GM23338 (cell line): ENCODE data around the gene KRTAP10-1. TPM values are rescaled to one million over a fixed set of nuclear protein-coding genes. Genes with fewer than 3 reads are reported as not detected.

Source experiments
- EZH2 ChIP-seq: fragments of 200-600 bp; sonication (generic); IDR thresholded peaks from one replicate; pipeline ENCODE4 v1.8.0; 2017; ENCODE audit warnings: antibody characterized with exemption, mild to moderate bottlenecking, low read depth; ENCODE audit not compliant: unreplicated experiment
- STAT1 ChIP-seq: IDR thresholded peaks from one replicate; pipeline ENCODE4 v1.6.1; 2016; ENCODE audit warnings: antibody characterized with exemption; ENCODE audit not compliant: unreplicated experiment
- polyA plus RNA-seq: library from polyadenylated mRNA; unstranded; fragments of >200 nt; fragmentation: Nextera tagmentation; extraction: Ambion mirVana; gene quantifications from 2 replicates; pipeline ENCODE4 v1.2.1, GENCODE V29; 2016
- total RNA-seq: library from RNA; depleted of rRNA; stranded (reverse); fragments of >200 nt; shearing (Covaris generic); gene quantifications from 2 replicates; pipeline ENCODE4 v1.2.3, GENCODE V29; 2014
- TF ChIP-seq, protein P1 (sequence below): fragments of 250-450 bp; sonication (Bioruptor Pico); IDR thresholded peaks from 2 replicates; pipeline ENCODE4 v1.5.0; 2020; ENCODE audit warnings: mild to moderate bottlenecking, moderate library complexity
- TF ChIP-seq, protein P2 (sequence below), 2 experiments: fragments of 200-600 bp in 1 of 2; sonication (generic) in 1 of 2; conservative IDR thresholded peaks; 2 replicates each; pipeline versions ENCODE4 v1.5.1 to v1.6.1; 2016 to 2017; ENCODE audit warnings: antibody characterized with exemption in 2 of 2, low read depth in 2 of 2, mild to moderate bottlenecking in 2 of 2, moderate library complexity in 1 of 2
- TF ChIP-seq, protein P3 (sequence below): IDR thresholded peaks from one replicate; pipeline ENCODE4 v1.6.1; 2018; ENCODE audit warnings: antibody characterized with exemption; ENCODE audit not compliant: unreplicated experiment

Gene KRTAP10-1
- total and polyA plus RNA-seq, 2 experiments from 2014 or later, result not detected

DNA sequence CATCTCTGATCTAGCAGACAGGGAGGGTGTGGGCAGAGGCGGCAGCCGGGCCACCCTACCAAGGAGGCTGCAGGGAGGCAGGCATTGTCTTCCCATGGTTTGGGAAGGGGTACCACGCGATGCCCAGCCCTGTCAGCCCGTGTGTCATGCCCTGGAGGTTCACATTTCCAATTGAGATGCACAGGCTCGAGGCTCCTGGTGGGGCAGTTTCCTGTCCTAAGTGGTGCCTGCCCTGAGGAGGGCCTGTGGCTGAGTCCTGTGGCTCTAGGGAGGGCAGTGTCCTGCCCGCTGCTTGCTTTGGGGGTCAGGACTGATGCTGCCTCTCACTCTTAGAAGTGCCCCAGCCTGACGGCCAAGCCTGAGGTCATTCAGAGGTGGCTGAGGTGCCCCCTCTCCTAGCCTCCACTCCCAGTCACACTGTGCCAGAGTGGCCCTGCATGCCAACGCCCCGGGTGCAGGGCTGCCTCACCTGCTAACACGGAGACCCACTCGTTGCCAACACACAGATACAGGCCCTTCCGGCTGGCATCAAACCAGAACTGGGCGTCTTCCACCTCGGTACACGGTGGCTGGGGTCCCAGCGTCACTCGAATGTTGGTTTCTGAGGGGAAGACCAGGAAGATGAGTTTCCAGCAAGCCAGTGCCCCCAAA lies 11.9 kb downstream of the KRTAP10-1 start (continued):
- TF ChIP-seq, protein P1, sequence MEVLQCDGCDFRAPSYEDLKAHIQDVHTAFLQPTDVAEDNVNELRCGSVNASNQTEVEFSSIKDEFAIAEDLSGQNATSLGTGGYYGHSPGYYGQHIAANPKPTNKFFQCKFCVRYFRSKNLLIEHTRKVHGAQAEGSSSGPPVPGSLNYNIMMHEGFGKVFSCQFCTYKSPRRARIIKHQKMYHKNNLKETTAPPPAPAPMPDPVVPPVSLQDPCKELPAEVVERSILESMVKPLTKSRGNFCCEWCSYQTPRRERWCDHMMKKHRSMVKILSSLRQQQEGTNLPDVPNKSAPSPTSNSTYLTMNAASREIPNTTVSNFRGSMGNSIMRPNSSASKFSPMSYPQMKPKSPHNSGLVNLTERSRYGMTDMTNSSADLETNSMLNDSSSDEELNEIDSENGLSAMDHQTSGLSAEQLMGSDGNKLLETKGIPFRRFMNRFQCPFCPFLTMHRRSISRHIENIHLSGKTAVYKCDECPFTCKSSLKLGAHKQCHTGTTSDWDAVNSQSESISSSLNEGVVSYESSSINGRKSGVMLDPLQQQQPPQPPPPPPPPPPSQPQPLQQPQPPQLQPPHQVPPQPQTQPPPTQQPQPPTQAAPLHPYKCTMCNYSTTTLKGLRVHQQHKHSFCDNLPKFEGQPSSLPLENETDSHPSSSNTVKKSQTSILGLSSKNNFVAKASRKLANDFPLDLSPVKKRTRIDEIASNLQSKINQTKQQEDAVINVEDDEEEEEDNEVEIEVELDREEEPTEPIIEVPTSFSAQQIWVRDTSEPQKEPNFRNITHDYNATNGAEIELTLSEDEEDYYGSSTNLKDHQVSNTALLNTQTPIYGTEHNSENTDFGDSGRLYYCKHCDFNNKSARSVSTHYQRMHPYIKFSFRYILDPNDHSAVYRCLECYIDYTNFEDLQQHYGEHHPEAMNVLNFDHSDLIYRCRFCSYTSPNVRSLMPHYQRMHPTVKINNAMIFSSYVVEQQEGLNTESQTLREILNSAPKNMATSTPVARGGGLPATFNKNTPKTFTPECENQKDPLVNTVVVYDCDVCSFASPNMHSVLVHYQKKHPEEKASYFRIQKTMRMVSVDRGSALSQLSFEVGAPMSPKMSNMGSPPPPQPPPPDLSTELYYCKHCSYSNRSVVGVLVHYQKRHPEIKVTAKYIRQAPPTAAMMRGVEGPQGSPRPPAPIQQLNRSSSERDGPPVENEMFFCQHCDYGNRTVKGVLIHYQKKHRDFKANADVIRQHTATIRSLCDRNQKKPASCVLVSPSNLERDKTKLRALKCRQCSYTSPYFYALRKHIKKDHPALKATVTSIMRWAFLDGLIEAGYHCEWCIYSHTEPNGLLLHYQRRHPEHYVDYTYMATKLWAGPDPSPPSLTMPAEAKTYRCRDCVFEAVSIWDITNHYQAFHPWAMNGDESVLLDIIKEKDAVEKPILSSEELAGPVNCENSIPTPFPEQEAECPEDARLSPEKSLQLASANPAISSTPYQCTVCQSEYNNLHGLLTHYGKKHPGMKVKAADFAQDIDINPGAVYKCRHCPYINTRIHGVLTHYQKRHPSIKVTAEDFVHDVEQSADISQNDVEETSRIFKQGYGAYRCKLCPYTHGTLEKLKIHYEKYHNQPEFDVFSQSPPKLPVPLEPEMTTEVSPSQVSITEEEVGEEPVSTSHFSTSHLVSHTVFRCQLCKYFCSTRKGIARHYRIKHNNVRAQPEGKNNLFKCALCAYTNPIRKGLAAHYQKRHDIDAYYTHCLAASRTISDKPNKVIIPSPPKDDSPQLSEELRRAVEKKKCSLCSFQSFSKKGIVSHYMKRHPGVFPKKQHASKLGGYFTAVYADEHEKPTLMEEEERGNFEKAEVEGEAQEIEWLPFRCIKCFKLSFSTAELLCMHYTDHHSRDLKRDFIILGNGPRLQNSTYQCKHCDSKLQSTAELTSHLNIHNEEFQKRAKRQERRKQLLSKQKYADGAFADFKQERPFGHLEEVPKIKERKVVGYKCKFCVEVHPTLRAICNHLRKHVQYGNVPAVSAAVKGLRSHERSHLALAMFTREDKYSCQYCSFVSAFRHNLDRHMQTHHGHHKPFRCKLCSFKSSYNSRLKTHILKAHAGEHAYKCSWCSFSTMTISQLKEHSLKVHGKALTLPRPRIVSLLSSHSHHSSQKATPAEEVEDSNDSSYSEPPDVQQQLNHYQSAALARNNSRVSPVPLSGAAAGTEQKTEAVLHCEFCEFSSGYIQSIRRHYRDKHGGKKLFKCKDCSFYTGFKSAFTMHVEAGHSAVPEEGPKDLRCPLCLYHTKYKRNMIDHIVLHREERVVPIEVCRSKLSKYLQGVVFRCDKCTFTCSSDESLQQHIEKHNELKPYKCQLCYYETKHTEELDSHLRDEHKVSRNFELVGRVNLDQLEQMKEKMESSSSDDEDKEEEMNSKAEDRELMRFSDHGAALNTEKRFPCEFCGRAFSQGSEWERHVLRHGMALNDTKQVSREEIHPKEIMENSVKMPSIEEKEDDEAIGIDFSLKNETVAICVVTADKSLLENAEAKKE (CRISPR knock-in tag), result no peak
- TF ChIP-seq EZH2 (no peak), STAT1 (no peak)
- TF ChIP-seq, protein P2, sequence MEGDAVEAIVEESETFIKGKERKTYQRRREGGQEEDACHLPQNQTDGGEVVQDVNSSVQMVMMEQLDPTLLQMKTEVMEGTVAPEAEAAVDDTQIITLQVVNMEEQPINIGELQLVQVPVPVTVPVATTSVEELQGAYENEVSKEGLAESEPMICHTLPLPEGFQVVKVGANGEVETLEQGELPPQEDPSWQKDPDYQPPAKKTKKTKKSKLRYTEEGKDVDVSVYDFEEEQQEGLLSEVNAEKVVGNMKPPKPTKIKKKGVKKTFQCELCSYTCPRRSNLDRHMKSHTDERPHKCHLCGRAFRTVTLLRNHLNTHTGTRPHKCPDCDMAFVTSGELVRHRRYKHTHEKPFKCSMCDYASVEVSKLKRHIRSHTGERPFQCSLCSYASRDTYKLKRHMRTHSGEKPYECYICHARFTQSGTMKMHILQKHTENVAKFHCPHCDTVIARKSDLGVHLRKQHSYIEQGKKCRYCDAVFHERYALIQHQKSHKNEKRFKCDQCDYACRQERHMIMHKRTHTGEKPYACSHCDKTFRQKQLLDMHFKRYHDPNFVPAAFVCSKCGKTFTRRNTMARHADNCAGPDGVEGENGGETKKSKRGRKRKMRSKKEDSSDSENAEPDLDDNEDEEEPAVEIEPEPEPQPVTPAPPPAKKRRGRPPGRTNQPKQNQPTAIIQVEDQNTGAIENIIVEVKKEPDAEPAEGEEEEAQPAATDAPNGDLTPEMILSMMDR (conservative IDR thresholded peaks at IDR 0.05; ENCODE audit: low read depth in 2 of 2), result no peak
- TF ChIP-seq, protein P3, sequence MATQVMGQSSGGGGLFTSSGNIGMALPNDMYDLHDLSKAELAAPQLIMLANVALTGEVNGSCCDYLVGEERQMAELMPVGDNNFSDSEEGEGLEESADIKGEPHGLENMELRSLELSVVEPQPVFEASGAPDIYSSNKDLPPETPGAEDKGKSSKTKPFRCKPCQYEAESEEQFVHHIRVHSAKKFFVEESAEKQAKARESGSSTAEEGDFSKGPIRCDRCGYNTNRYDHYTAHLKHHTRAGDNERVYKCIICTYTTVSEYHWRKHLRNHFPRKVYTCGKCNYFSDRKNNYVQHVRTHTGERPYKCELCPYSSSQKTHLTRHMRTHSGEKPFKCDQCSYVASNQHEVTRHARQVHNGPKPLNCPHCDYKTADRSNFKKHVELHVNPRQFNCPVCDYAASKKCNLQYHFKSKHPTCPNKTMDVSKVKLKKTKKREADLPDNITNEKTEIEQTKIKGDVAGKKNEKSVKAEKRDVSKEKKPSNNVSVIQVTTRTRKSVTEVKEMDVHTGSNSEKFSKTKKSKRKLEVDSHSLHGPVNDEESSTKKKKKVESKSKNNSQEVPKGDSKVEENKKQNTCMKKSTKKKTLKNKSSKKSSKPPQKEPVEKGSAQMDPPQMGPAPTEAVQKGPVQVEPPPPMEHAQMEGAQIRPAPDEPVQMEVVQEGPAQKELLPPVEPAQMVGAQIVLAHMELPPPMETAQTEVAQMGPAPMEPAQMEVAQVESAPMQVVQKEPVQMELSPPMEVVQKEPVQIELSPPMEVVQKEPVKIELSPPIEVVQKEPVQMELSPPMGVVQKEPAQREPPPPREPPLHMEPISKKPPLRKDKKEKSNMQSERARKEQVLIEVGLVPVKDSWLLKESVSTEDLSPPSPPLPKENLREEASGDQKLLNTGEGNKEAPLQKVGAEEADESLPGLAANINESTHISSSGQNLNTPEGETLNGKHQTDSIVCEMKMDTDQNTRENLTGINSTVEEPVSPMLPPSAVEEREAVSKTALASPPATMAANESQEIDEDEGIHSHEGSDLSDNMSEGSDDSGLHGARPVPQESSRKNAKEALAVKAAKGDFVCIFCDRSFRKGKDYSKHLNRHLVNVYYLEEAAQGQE, result no peak
